ENCODE data around the gene PDE4B. TPM values are rescaled to one million over a fixed set of nuclear protein-coding genes. Genes with fewer than 3 reads are reported as not detected.
A peak's percentile ranks its signal among the peaks of the same experiment; 100 is the strongest.

Gene PDE4B
- total RNA-seq, 4 donors from 2014 or later = 5.2 to 16.6 (median 9.6) TPM

- TF ChIP-seq EP300 (IDR thresholded peaks at IDR 0.05) (no peak), POLR2A (IDR thresholded peaks at IDR 0.05) (no peak)
- TF ChIP-seq, protein P1, sequence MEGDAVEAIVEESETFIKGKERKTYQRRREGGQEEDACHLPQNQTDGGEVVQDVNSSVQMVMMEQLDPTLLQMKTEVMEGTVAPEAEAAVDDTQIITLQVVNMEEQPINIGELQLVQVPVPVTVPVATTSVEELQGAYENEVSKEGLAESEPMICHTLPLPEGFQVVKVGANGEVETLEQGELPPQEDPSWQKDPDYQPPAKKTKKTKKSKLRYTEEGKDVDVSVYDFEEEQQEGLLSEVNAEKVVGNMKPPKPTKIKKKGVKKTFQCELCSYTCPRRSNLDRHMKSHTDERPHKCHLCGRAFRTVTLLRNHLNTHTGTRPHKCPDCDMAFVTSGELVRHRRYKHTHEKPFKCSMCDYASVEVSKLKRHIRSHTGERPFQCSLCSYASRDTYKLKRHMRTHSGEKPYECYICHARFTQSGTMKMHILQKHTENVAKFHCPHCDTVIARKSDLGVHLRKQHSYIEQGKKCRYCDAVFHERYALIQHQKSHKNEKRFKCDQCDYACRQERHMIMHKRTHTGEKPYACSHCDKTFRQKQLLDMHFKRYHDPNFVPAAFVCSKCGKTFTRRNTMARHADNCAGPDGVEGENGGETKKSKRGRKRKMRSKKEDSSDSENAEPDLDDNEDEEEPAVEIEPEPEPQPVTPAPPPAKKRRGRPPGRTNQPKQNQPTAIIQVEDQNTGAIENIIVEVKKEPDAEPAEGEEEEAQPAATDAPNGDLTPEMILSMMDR (IDR thresholded peaks at IDR 0.05) = no peak
- Histone ChIP-seq H3K4me3 (no peak overlapping the region), H3K27me3 (no peaks in the 10 kb centered on the region), H3K36me3 (no peaks in the 10 kb centered on the region), H3K27ac (peak overlapping the region in 1 of 4 donors; percentile 2), H3K4me1 (peaks cover 0 to 18% (median 11%) of the 10 kb centered on the region in 4 donors), H3K9me3 (no peaks in the 10 kb centered on the region)
- DNase-seq (ENCODE audit: low spot score in 2 of 2) = no peak
- WGBS, 2 donors = 48 to 50% methylated on average over 3 of the region's 3 CpGs
Measured at GRCh38 chr1:66244429-66244828, 451.7 kb downstream of the PDE4B start.

GRCh38 chr1:66245691-66246090 is 453.0 kb downstream of the PDE4B start:
- Histone ChIP-seq H3K9me3 (no peaks in the 10 kb centered on the region), H3K36me3 (no peaks in the 10 kb centered on the region), H3K4me3 (no peak overlapping the region), H3K27ac (no peak overlapping the region), H3K4me1 (peaks cover 0 to 18% (median 11%) of the 10 kb centered on the region in 4 donors), H3K27me3 (no peaks in the 10 kb centered on the region)
- 93% methylated on average over 1 of the region's 1 CpG for WGBS, 2 donors
- TF ChIP-seq, protein P1 (IDR thresholded peaks at IDR 0.05) = no peak
- TF ChIP-seq EP300 (IDR thresholded peaks at IDR 0.05) = no peak
- no peak for TF ChIP-seq POLR2A (IDR thresholded peaks at IDR 0.05)
- DNase-seq (ENCODE audit: low spot score in 2 of 2) = no peak

GRCh38 chr1:66246351-66247269 is 453.9 kb downstream of the PDE4B start:
- no peak overlapping the region for H3K27ac ChIP-seq
- 75 to 78% methylated on average over 9 of the region's 9 CpGs for WGBS, 2 donors

DNA sequence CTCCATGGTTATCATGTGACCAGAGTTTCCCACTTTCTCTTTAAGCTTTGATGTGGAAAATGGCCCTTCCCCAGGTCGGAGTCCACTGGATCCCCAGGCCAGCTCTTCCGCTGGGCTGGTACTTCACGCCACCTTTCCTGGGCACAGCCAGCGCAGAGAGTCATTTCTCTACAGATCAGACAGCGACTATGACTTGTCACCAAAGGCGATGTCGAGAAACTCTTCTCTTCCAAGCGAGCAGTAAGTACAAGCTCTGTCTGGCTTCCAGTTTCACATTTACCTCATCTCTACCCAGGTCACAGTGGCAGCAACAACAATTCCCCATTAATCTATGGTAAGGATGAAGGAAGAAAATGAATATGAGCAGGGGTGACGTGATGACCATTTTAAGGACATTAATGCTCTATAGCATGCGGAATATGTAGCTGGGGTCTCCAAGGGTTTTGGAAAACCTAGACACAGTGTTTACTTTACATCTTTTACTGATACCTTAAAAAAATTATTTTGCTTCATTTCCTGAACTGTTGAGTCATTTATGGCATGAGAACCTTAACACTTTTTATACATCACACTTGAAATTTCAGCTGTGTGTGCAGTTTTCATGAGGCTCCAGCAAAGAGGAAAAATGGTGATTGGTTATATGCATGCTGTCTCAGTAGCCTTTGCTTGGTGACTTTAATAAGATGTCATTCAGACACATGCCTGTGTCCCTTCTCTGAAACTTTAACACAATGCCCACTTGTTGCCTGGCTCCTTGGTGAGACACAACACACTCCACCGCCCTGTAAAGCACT is 454.9 kb downstream of the PDE4B start:
- DNase-seq (ENCODE audit: low spot score in 2 of 2) = no peak
- TF ChIP-seq EP300 (IDR thresholded peaks at IDR 0.05) = no peak
- TF ChIP-seq, protein P1 (IDR thresholded peaks at IDR 0.05) = no peak
- 89 to 90% methylated on average over 11 of the region's 11 CpGs for WGBS, 2 donors
- Histone ChIP-seq H3K9me3 (no peaks in the 10 kb centered on the region), H3K4me1 (peaks cover 0 to 18% (median 11%) of the 10 kb centered on the region in 4 donors), H3K27ac (peak overlapping the region in 2 of 4 donors; percentile 6 to 71), H3K27me3 (no peaks in the 10 kb centered on the region), H3K36me3 (no peaks in the 10 kb centered on the region), H3K4me3 (no peak overlapping the region)

More at GRCh38 chr1:66246351-66247269, 453.9 kb downstream of the PDE4B start:
- no peak overlapping the region for H3K4me3 ChIP-seq
- H3K9me3 ChIP-seq = no peaks in the 10 kb centered on the region
- peaks cover 0 to 18% (median 11%) of the 10 kb centered on the region in 4 donors for H3K4me1 ChIP-seq
- H3K36me3 ChIP-seq = no peaks in the 10 kb centered on the region
- H3K27me3 ChIP-seq = no peaks in the 10 kb centered on the region
- no peak for DNase-seq (ENCODE audit: low spot score in 2 of 2)
- TF ChIP-seq EP300 (IDR thresholded peaks at IDR 0.05) (no peak), POLR2A (IDR thresholded peaks at IDR 0.05) (no peak)
- TF ChIP-seq, protein P1 (IDR thresholded peaks at IDR 0.05) = no peak
